K562 (cell line): ENCODE results near the gene EXTL1. TPM values are rescaled to one million over a fixed set of nuclear protein-coding genes. Genes with fewer than 3 reads are reported as not detected.

Source experiments
- ATAC-seq: fragments of 200-7000 bp; cut with Tn5 transposase; 3 replicates; pipeline ENCODE4 v1.9.1; 2020; ENCODE audit warnings: moderate library complexity
- BruUV-seq: library from RNA; stranded (reverse); fragments of 400-500 nt; replicated peaks from 2 replicates; lab custom pipeline; 2021; lab: Mats Ljungman, UMichigan
- CTCF ChIA-PET: fragments of 300-600 bp; formaldehyde crosslinking; extraction: SDS; loops from one replicate; lab custom pipeline; 2021; ENCODE audit warnings: low intra/inter-chr PET ratio; lab: Yijun Ruan, JAX
- POLR2A ChIA-PET: fragments of 300-600, 350-650 bp; sonication (Branson Sonifier 250); formaldehyde crosslinking; extraction: SDS; loops from one replicate; lab custom pipeline; 2021; ENCODE audit warnings: antibody characterized with exemption, inconsistent platforms; lab: Yijun Ruan, JAX
- DNase-seq, 4 experiments: peaks; one replicate each; pipeline versions ENCODE4 v3.0.0 to v3.0.0-alpha.2; 2011 to 2018; ENCODE audit warnings: low spot score in 3 of 4, mixed read lengths in 3 of 4; ENCODE audit errors: extremely low read depth in 1 of 4
- FAIRE-seq: peaks from 2 replicates; lab custom pipeline; 2011; peaks lifted over from hg19 to GRCh38; lab: Jason Lieb, UNC
- H2AFZ ChIP-seq: 2 replicates; pipeline ENCODE4 v1.6.0; 2011; ENCODE audit warnings: low read depth, low read length, control low read depth, inconsistent platforms
- H3K27ac ChIP-seq: fragments of 200-600 bp; 3 replicates; pipeline ENCODE4 v1.8.0; 2011; ENCODE audit warnings: low read depth, mild to moderate bottlenecking, control low read depth, inconsistent platforms, low read length, moderate library complexity, mixed read lengths; ENCODE audit errors: extremely low read depth
- H3K27me3 ChIP-seq, 2 experiments: fragments of 300-600 bp in 1 of 2; 2 replicates in 1 of 2; 3 replicates in 1 of 2; pipeline versions ENCODE4 v1.6.0 to v1.8.0; 2011; ENCODE audit warnings: inconsistent platforms in 2 of 2, low read length in 2 of 2, mild to moderate bottlenecking in 1 of 2, mixed read lengths in 1 of 2, moderate library complexity in 1 of 2; ENCODE audit not compliant: control insufficient read depth in 2 of 2, insufficient read depth in 2 of 2
- H3K36me3 ChIP-seq: fragments of 300-600 bp; 3 replicates; pipeline ENCODE4 v1.8.0; 2011; ENCODE audit warnings: mild to moderate bottlenecking, low read length, inconsistent platforms; ENCODE audit not compliant: control insufficient read depth, insufficient read depth
- H3K4me1 ChIP-seq, 2 experiments: fragments of 200-600 bp in 1 of 2; replicated peaks in 1 of 2; 2 replicates in 1 of 2; 3 replicates in 1 of 2; pipeline versions ENCODE4 v1.5.1 to v1.8.0; 2011; ENCODE audit warnings: inconsistent platforms in 2 of 2, low read length in 2 of 2, mild to moderate bottlenecking in 1 of 2, mixed read lengths in 1 of 2, moderate library complexity in 1 of 2; ENCODE audit not compliant: control insufficient read depth in 2 of 2, insufficient read depth in 2 of 2
- H3K4me2 ChIP-seq: 2 replicates; pipeline ENCODE4 v1.6.1; 2011; ENCODE audit warnings: low read length, control low read depth, inconsistent platforms, mixed read lengths; ENCODE audit not compliant: insufficient read depth
- H3K4me3 ChIP-seq: fragments of 200-600 bp; sonication (generic), shearing (Covaris generic); 2 replicates; pipeline ENCODE4 v1.5.1; 2016; ENCODE audit warnings: control low read depth, inconsistent platforms
- H3K79me2 ChIP-seq: fragments of 200-600 bp; 3 replicates; pipeline ENCODE4 v1.8.0; 2011; ENCODE audit warnings: low read length, inconsistent platforms; ENCODE audit not compliant: control insufficient read depth, insufficient read depth
- H3K9ac ChIP-seq, 2 experiments: 2 replicates each; pipeline versions ENCODE4 v1.6.0 to v1.6.1; 2011; ENCODE audit warnings: low read depth in 2 of 2, low read length in 2 of 2, control low read depth in 1 of 2, inconsistent platforms in 1 of 2, mild to moderate bottlenecking in 1 of 2, mixed read lengths in 1 of 2; ENCODE audit not compliant: insufficient read depth in 1 of 2
- H3K9me1 ChIP-seq: one replicate; pipeline ENCODE4 v1.6.0; 2011; ENCODE audit warnings: inconsistent platforms, mild to moderate bottlenecking, low read length, moderate library complexity; ENCODE audit not compliant: control insufficient read depth, insufficient read depth
- H3K9me3 ChIP-seq: replicated peaks from 2 replicates; pipeline ENCODE4 v1.5.1; 2011; ENCODE audit warnings: low read depth, low read length, inconsistent platforms; ENCODE audit not compliant: control insufficient read depth, insufficient read depth
- H4K20me1 ChIP-seq: replicated peaks from 2 replicates; pipeline ENCODE4 v1.6.1; 2011; ENCODE audit warnings: low read length, inconsistent platforms, mixed read lengths; ENCODE audit not compliant: control insufficient read depth, insufficient read depth
- CTBP1 ChIP-seq: fragments of 450-650 bp; IDR thresholded peaks from 2 replicates; pipeline ENCODE4 v1.6.1; 2016; ENCODE audit warnings: borderline replicate concordance
- DIDO1 ChIP-seq: fragments of 450-650 bp; IDR thresholded peaks from 2 replicates; pipeline ENCODE4 v1.6.1; 2016; ENCODE audit warnings: low read depth, missing biosample characterization, missing genetic modification characterization
- MAX ChIP-seq: sonication (generic); formaldehyde crosslinking; IDR thresholded peaks from 2 replicates; pipeline ENCODE4 v1.9.0; 2022; ENCODE audit warnings: mild to moderate bottlenecking, missing genetic modification reagents
- NR2C2 ChIP-seq, 2 experiments: fragments of 200-800 bp in 1 of 2; sonication (Bioruptor generic) in 1 of 2; sonication (generic) in 1 of 2; formaldehyde crosslinking in 1 of 2; IDR thresholded peaks; 2 replicates each; pipeline versions ENCODE4 v1.6.1 to v1.8.0; 2016 to 2022; ENCODE audit warnings: mild to moderate bottlenecking in 1 of 2, missing compliant biosample characterization in 1 of 2, missing genetic modification characterization in 1 of 2, missing genetic modification reagents in 1 of 2
- USF2 ChIP-seq: sonication (generic); formaldehyde crosslinking; IDR thresholded peaks from 2 replicates; pipeline ENCODE4 v1.5.0; 2020; ENCODE audit warnings: missing genetic modification reagents
- ZBTB33 ChIP-seq: sonication (generic); formaldehyde crosslinking; IDR thresholded peaks from 2 replicates; pipeline ENCODE4 v1.8.1; 2023; ENCODE audit warnings: mild to moderate bottlenecking, missing genetic modification reagents
- ZNF146 ChIP-seq: IDR thresholded peaks from one replicate; pipeline ENCODE4 v1.6.1; 2018; ENCODE audit warnings: missing compliant biosample characterization; ENCODE audit not compliant: unreplicated experiment
- ZNF316 ChIP-seq: fragments of 450-650 bp; IDR thresholded peaks from 2 replicates; pipeline ENCODE4 v1.6.1; 2016
- ZNF444 ChIP-seq: fragments of 250-450 bp; sonication (Bioruptor Pico); IDR thresholded peaks from 2 replicates; pipeline ENCODE4 v1.4.0; 2020; ENCODE audit warnings: mild to moderate bottlenecking, moderate library complexity
- ZNF639 ChIP-seq, 2 experiments: fragments of 200-800 bp in 1 of 2; sonication (Bioruptor generic) in 1 of 2; sonication (generic) in 1 of 2; formaldehyde crosslinking in 1 of 2; IDR thresholded peaks in 1 of 2; conservative IDR thresholded peaks in 1 of 2; 2 replicates each; pipeline versions ENCODE4 v1.5.0 to v1.6.1; 2016 to 2020; ENCODE audit warnings: missing compliant biosample characterization in 1 of 2, missing genetic modification characterization in 1 of 2, missing genetic modification reagents in 1 of 2
- WGBS: fragments of 100-300 bp; shearing (Covaris generic); methylation state at CpG from one replicate; pipeline ENCODE4 v1.1.6; 2016; ENCODE audit warnings: low coverage, mixed read lengths; ENCODE audit not compliant: insufficient coverage; ENCODE audit errors: missing lambda C conversion rate; 5-methylcytosine and 5-hydroxymethylcytosine counted together
- in situ Hi-C: fragments of 300-500 bp; cut with MboI; formaldehyde crosslinking; loops from 4 replicates; pipeline ENCODE4 v1.15.0; 2018; ENCODE audit warnings: inconsistent platforms, mixed read lengths
- intact Hi-C: fragments of 100-400 bp; cut with micrococcal nuclease; formaldehyde crosslinking; loops from 2 replicates; pipeline ENCODE4 v1.14.2; 2022
- polyA plus RNA-seq, 8 experiments: library from polyadenylated mRNA; depleted of rRNA in 4 of 8; stranded (reverse) in 5 of 8; unstranded in 3 of 8; fragments of >200 nt; fragmentation: Nextera tagmentation in 2 of 8; fragmentation: Illumina TruSeq in 1 of 8; extraction: Ambion mirVana in 2 of 8; extraction: Trizol in 1 of 8; gene quantifications; 2 replicates each; pipeline versions ENCODE4 v1.2.1 to v1.2.3, GENCODE V29; 2011 to 2014; ENCODE audit warnings: inconsistent platforms in 1 of 8, missing spikeins in 1 of 8
- total RNA-seq, 7 experiments: library from RNA; depleted of rRNA in 6 of 7; stranded (reverse); fragments of >200 nt in 6 of 7; fragmentation: Illumina TruSeq in 2 of 7; extraction: Trizol in 2 of 7; gene quantifications; 2 replicates each; pipeline versions ENCODE4 v1.2.1 to v1.2.3, GENCODE V29; 2011 to 2021; ENCODE audit warnings: low replicate concordance in 1 of 7

EXTL1 gene
- total and polyA plus RNA-seq, 9 of the 15 experiments (the other 6 are each of a cell fraction or from before 2014, with no cell fraction given) = 0.04 to 0.23 (median 0.08) TPM; not detected in 3

GRCh38 chr1:26064553-26064952 lies 43.0 kb downstream of the EXTL1 start:
- H3K9me3 ChIP-seq = no peaks in the 10 kb centered on the region
- CTCF ChIA-PET = no interaction called here
- no peak overlapping the region for H3K9ac ChIP-seq
- no peak for DNase-seq
- no peak for FAIRE-seq
- WGBS = 71% methylated on average over 3 of the region's 3 CpGs
- no peaks in the 10 kb centered on the region for H3K27me3 ChIP-seq
- no peak for TF ChIP-seq USF2
- no peak for TF ChIP-seq DIDO1 (tag)
- POLR2A ChIA-PET = interaction anchor here (0.6 to 4.2 kb wide), 4 partner anchors 10 to 169 kb away, joined by 3 to 28 read pairs (median 4); no protein-coding TSS in a partner anchor
- no peaks in the 10 kb centered on the region for H3K9me1 ChIP-seq
- no peaks in the 10 kb centered on the region for H4K20me1 ChIP-seq
- no peak for ATAC-seq
- H3K79me2 ChIP-seq = no peaks in the 10 kb centered on the region
- no peak overlapping the region for H3K4me3 ChIP-seq
- no peak overlapping the region for H3K4me2 ChIP-seq
- intact Hi-C loops (no loop called here), in situ Hi-C loops (no loop called here)
- H2AFZ ChIP-seq = no peak overlapping the region
- peaks cover 51 to 55% of the 10 kb centered on the region in 2 experiments; a peak in 4 of 5 replicates for H3K4me1 ChIP-seq
- no peaks in the 10 kb centered on the region for H3K36me3 ChIP-seq
- H3K27ac ChIP-seq = no peak overlapping the region
- BruUV-seq = no TSS peak

GRCh38 chr1:26066160-26066559 lies 44.6 kb downstream of the EXTL1 start:
- BruUV-seq = no TSS peak
- intact Hi-C loops = no loop called here
- ChIA-PET CTCF (no interaction called here), POLR2A (interaction anchor here (0.7 to 4.2 kb wide), 5 partner anchors 12 to 108 kb away, joined by 3 to 28 read pairs (median 4); no protein-coding TSS in a partner anchor)
- H3K36me3 ChIP-seq = no peaks in the 10 kb centered on the region
- no peaks in the 10 kb centered on the region for H3K9me3 ChIP-seq
- peak overlapping the region; percentile 28; the same call in 1 of the 2 replicates for H3K4me2 ChIP-seq
- no peaks in the 10 kb centered on the region for H3K79me2 ChIP-seq
- no peak overlapping the region for H3K4me3 ChIP-seq
- H3K27me3 ChIP-seq = no peaks in the 10 kb centered on the region
- no peak for ATAC-seq
- H3K27ac ChIP-seq = no peak overlapping the region
- in situ Hi-C loops = no loop called here
- H2AFZ ChIP-seq = peak overlapping the region; percentile 67
- FAIRE-seq = no peak
- no peak for DNase-seq
- H3K9me1 ChIP-seq = no peaks in the 10 kb centered on the region
- WGBS = 76% methylated on average over 15 of the region's 15 CpGs
- peaks cover 46 to 53% of the 10 kb centered on the region in 2 experiments for H3K4me1 ChIP-seq
- H3K9ac ChIP-seq = peak overlapping the region in 1 of 2 experiments; percentile 22; a peak in 2 of 4 replicates
- H4K20me1 ChIP-seq = no peaks in the 10 kb centered on the region
- TF ChIP-seq ZBTB33 (CRISPR knock-in tag) (peak; percentile 90), NR2C2 (CRISPR knock-in tag; IDR thresholded peaks at IDR 0.05) (no peak), NR2C2 (tag; IDR thresholded peaks at IDR 0.05) (0 out of 2 replicates have a peak, but pooled peaks have one; percentile 14), ZNF316 (peak; percentile 43), ZNF146 (CRISPR knock-in tag) (no peak), CTBP1 (no peak), ZNF639 (CRISPR knock-in tag; conservative IDR thresholded peaks at IDR 0.05 in 1 of 2, IDR thresholded peaks at IDR 0.05 in 1 of 2) (0 out of 4 replicates have a peak, but pooled peaks of 1 of the 2 experiments have one; percentile 27), MAX (CRISPR knock-in tag) (peak; percentile 61), ZNF444 (CRISPR knock-in tag) (no peak)
